HepG2 (cell line): ENCODE measurements around the gene KIF9. TPM values are rescaled to one million over a fixed set of nuclear protein-coding genes. Genes with fewer than 3 reads are reported as not detected.
A peak's percentile ranks its signal among the peaks of the same experiment; 100 is the strongest.

Experiments
- ARID3A ChIP-seq: IDR thresholded peaks from 2 replicates; pipeline ENCODE4 v1.6.1; 2012; ENCODE audit warnings: low read depth, low read length, improper control_type of control experiment
- BATF2 ChIP-seq: sonication (generic); formaldehyde crosslinking; IDR thresholded peaks from 2 replicates; pipeline ENCODE4 v1.8.0; 2022; ENCODE audit warnings: mild to moderate bottlenecking, missing genetic modification reagents, moderate library complexity
- ETV5 ChIP-seq: IDR thresholded peaks from 2 replicates; pipeline ENCODE4 v1.6.1; 2018; ENCODE audit warnings: missing biosample characterization, missing genetic modification reagents, inconsistent platforms, borderline replicate concordance
- FOXP1 ChIP-seq, 2 experiments: fragments of 450-650 bp in 1 of 2; IDR thresholded peaks; 2 replicates each; pipeline ENCODE4 v1.6.1; 2017 to 2018; ENCODE audit warnings: antibody characterized with exemption in 1 of 2
- GABPA ChIP-seq, 2 experiments: IDR thresholded peaks; 2 replicates each; pipeline ENCODE4 v1.6.1; 2011 to 2016; ENCODE audit warnings: low read depth in 2 of 2, low read length in 1 of 2, missing biosample characterization in 1 of 2, missing genetic modification characterization in 1 of 2
- GPN1 ChIP-seq: sonication (generic); formaldehyde crosslinking; IDR thresholded peaks from 2 replicates; pipeline ENCODE4 v1.5.1; 2020; ENCODE audit warnings: missing genetic modification reagents, borderline replicate concordance
- HMGXB3 ChIP-seq: sonication (generic); formaldehyde crosslinking; IDR thresholded peaks from 2 replicates; pipeline ENCODE4 v1.4.0; 2020; ENCODE audit warnings: missing genetic modification reagents, borderline replicate concordance
- JARID2 ChIP-seq: sonication (generic); formaldehyde crosslinking; IDR thresholded peaks from 2 replicates; pipeline ENCODE4 v1.8.1; 2023; ENCODE audit warnings: missing genetic modification reagents, inconsistent platforms; ENCODE audit not compliant: insufficient replicate concordance
- KAT8 ChIP-seq: IDR thresholded peaks from 2 replicates; pipeline ENCODE4 v1.6.1; 2016; ENCODE audit warnings: missing genetic modification reagents, missing compliant biosample characterization
- LCORL ChIP-seq, 2 experiments: fragments of 450-650 bp in 1 of 2; sonication (generic) in 1 of 2; formaldehyde crosslinking in 1 of 2; IDR thresholded peaks; 2 replicates each; pipeline versions ENCODE4 v1.5.0 to v1.6.1; 2017 to 2020; ENCODE audit warnings: antibody characterized with exemption in 1 of 2, missing genetic modification reagents in 1 of 2
- PAXIP1 ChIP-seq: sonication (generic); formaldehyde crosslinking; conservative IDR thresholded peaks from 2 replicates; pipeline ENCODE4 v1.4.0; 2020; ENCODE audit warnings: mild to moderate bottlenecking, missing genetic modification reagents, moderate library complexity
- TRIM24 ChIP-seq: sonication (generic); formaldehyde crosslinking; IDR thresholded peaks from 2 replicates; pipeline ENCODE4 v1.8.0; 2022; ENCODE audit warnings: mild to moderate bottlenecking, missing genetic modification reagents
- ZNF615 ChIP-seq: sonication (generic); formaldehyde crosslinking; IDR thresholded peaks from 2 replicates; pipeline ENCODE4 v1.5.0; 2020; ENCODE audit warnings: mild to moderate bottlenecking, missing genetic modification reagents, borderline replicate concordance
- polyA plus RNA-seq, 8 experiments: library from polyadenylated mRNA; depleted of rRNA in 3 of 8; stranded (reverse) in 7 of 8; unstranded in 1 of 8; fragments of >200 nt; fragmentation: Illumina TruSeq in 4 of 8; extraction: Trizol in 4 of 8; gene quantifications; 2 replicates each; pipeline versions ENCODE4 v1.2.1 to v1.2.3, GENCODE V29; 2011 to 2016; ENCODE audit warnings: low read depth in 4 of 8, missing spikeins in 1 of 8, mixed read lengths in 1 of 8; ENCODE audit not compliant: insufficient read depth in 1 of 8
- total RNA-seq, 5 experiments: library from RNA; depleted of rRNA; stranded (reverse); fragments of >200 nt; fragmentation: Illumina TruSeq; extraction: Trizol; gene quantifications; 2 replicates each; pipeline ENCODE4 v1.2.3, GENCODE V29; 2016; ENCODE audit warnings: low read depth in 1 of 5

The KIF9 gene
- total and polyA plus RNA-seq, 2 of the 13 experiments (the other 11 are each of a cell fraction or from before 2014, with no cell fraction given), result 5.1 to 16.9 TPM

- peak; percentile 87 for TF ChIP-seq PAXIP1
- TF ChIP-seq ARID3A, result peak; percentile 46; the same call in 1 of the 2 replicates
- TF ChIP-seq FOXP1 (IDR thresholded peaks at IDR 0.05), result peak; percentile 43; the same call in 1 of the 2 replicates
- TF ChIP-seq FOXP1 (CRISPR knock-in tag; IDR thresholded peaks at IDR 0.05), result peak; percentile 77; the same call in 1 of the 2 replicates
- TF ChIP-seq BATF2, result no peak
- no peak for TF ChIP-seq TRIM24 (CRISPR knock-in tag)
- TF ChIP-seq JARID2 (CRISPR knock-in tag), result no peak
- no peak for TF ChIP-seq GPN1 (CRISPR knock-in tag)
- peak; percentile 98 for TF ChIP-seq LCORL (IDR thresholded peaks at IDR 0.05)
- TF ChIP-seq LCORL (CRISPR knock-in tag; IDR thresholded peaks at IDR 0.05), result peak; percentile 73; the same call in 1 of the 2 replicates
- no peak for TF ChIP-seq ZNF615 (CRISPR knock-in tag)
- 0 out of 2 replicates have a peak, but pooled peaks have one; percentile 40 for TF ChIP-seq ETV5 (CRISPR knock-in tag)
- TF ChIP-seq HMGXB3 (CRISPR knock-in tag), result peak; percentile 82; the same call in 1 of the 2 replicates
- no peak for TF ChIP-seq KAT8 (CRISPR knock-in tag)
- TF ChIP-seq GABPA (IDR thresholded peaks at IDR 0.05; ENCODE audit: low read depth, low read length), result no peak
- TF ChIP-seq GABPA (CRISPR knock-in tag; IDR thresholded peaks at IDR 0.05; ENCODE audit: low read depth), result peak; percentile 31; the same call in 1 of the 2 replicates
Observed at GRCh38 chr3:47301456-47301855, 18.9 kb upstream of the KIF9 start (continued).
